PC-9 (cell line): ENCODE data around the gene TANC1. TPM values are rescaled to one million over a fixed set of nuclear protein-coding genes. Genes with fewer than 3 reads are reported as not detected.

Experiments used
- BruUV-seq: library from RNA; stranded (reverse); fragments of 400-500 nt; replicated peaks from 2 replicates; lab custom pipeline; 2021; lab: Mats Ljungman, UMichigan
- CTCF ChIA-PET: fragments of 300-600 bp; sonication (Branson Sonifier 250); formaldehyde crosslinking; loops from one replicate; lab custom pipeline; 2022; ENCODE audit warnings: antibody characterized with exemption; lab: Charles Lee
- POLR2A ChIA-PET: fragments of 300-600 bp; sonication (Branson Sonifier 250); formaldehyde crosslinking; loops from one replicate; lab custom pipeline; 2022; ENCODE audit warnings: antibody characterized with exemption; ENCODE audit not compliant: unreplicated experiment; lab: Charles Lee
- DNase-seq, 2 experiments: peaks; one replicate each; pipeline versions ENCODE4 v3.0.0 to v3.0.0-alpha.2; 2015 to 2022; ENCODE audit warnings: mixed read lengths in 1 of 2
- H2AFZ ChIP-seq: fragments of 200-600 bp; sonication (generic); 2 replicates; pipeline ENCODE4 v1.8.1; 2017; ENCODE audit warnings: antibody characterized with exemption
- H3F3A ChIP-seq: fragments of 200-600 bp; sonication (generic); 2 replicates; pipeline ENCODE4 v1.8.1; 2017; ENCODE audit warnings: antibody characterized with exemption, mild to moderate bottlenecking, low read depth; ENCODE audit not compliant: insufficient read depth
- H3K27ac ChIP-seq: fragments of 200-600 bp; sonication (generic); 2 replicates; pipeline ENCODE4 v1.6.1; 2016; ENCODE audit warnings: mixed run types
- H3K27me3 ChIP-seq: fragments of 200-600 bp; sonication (generic); 2 replicates; pipeline ENCODE4 v1.6.1; 2016; ENCODE audit warnings: low read depth, mixed run types; ENCODE audit not compliant: insufficient read depth
- H3K36me3 ChIP-seq: fragments of 200-600 bp; sonication (generic); 2 replicates; pipeline ENCODE4 v1.6.1; 2016; ENCODE audit warnings: low read depth, mixed run types
- H3K4me1 ChIP-seq: fragments of 200-600 bp; sonication (generic); replicated peaks from 2 replicates; pipeline ENCODE4 v1.6.1; 2016; ENCODE audit warnings: mixed run types; ENCODE audit not compliant: insufficient read depth
- H3K4me2 ChIP-seq: fragments of 200-600 bp; sonication (generic); 2 replicates; pipeline ENCODE4 v1.6.1; 2017; ENCODE audit warnings: mixed run types
- H3K4me3 ChIP-seq: fragments of 200-600 bp; sonication (generic); 2 replicates; pipeline ENCODE4 v1.6.1; 2016; ENCODE audit warnings: mixed run types
- H3K79me2 ChIP-seq: fragments of 200-600 bp; sonication (generic); 2 replicates; pipeline ENCODE4 v1.6.1; 2017; ENCODE audit warnings: low read depth, mixed run types
- H3K9me2 ChIP-seq: fragments of 200-600 bp; sonication (generic); 2 replicates; pipeline ENCODE4 v1.8.1; 2017; ENCODE audit warnings: mild to moderate bottlenecking; ENCODE audit not compliant: insufficient read depth
- H3K9me3 ChIP-seq: fragments of 200-600 bp; sonication (generic); 2 replicates; pipeline ENCODE4 v1.8.1; 2016; ENCODE audit warnings: low read depth; ENCODE audit not compliant: insufficient read depth
- H4K20me1 ChIP-seq: fragments of 200-600 bp; sonication (generic); 2 replicates; pipeline ENCODE4 v1.8.1; 2017; ENCODE audit not compliant: insufficient read depth
- EZH2 ChIP-seq: fragments of 200-600 bp; sonication (generic); IDR thresholded peaks from 2 replicates; pipeline ENCODE4 v1.8.0; 2017; ENCODE audit warnings: antibody characterized with exemption, low read depth
- intact Hi-C: fragments of 100-400 bp; cut with micrococcal nuclease; formaldehyde crosslinking; loops from one replicate; pipeline ENCODE4 v1.10.0; 2022; ENCODE audit not compliant: unreplicated experiment
- total RNA-seq: library from RNA; stranded (reverse); gene quantifications from 2 replicates; pipeline ENCODE4 v1.2.3, GENCODE V29; 2021
- TF ChIP-seq, protein P1 (sequence below): fragments of 200-600 bp; sonication (generic); conservative IDR thresholded peaks from 2 replicates; pipeline ENCODE4 v1.6.1; 2017; ENCODE audit warnings: mixed run types, antibody characterized with exemption, mild to moderate bottlenecking, moderate library complexity

The TANC1 gene
- total RNA-seq, 1 experiment from 2014 or later: 26.0 TPM

DNA sequence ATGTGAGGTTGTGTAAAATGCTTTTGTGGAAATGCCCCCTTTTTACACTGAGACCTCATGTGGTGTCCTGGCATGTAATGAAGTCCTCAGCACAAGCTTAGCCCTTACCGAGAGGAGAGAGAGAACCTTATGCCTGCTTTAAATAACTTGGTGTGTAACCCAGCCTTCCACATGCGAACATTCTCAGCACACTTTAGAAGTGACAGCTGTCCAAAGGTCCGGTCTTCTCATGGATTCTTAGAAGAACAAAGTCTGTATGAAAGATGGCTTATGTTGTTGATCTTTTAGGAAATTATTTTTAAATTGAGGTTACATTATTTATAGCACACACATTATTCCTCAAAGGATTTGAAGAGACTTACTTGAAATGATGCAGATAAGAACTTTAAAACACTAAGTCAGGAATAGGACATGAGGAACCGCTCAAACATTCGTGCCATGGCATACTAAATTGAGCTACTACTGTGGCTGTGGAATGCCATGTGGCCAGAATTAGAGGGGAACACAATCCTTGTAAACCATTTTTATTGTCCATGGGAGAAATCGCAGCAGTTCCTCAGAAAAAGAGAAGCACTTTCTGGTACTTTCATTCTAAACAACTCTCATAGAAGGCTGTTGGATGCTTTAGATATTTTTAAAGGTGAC is 238.4 kb downstream of the TANC1 start:
- no peaks in the 10 kb centered on the region for H3K27me3 ChIP-seq
- H3K4me3 ChIP-seq: no peak overlapping the region
- no peaks in the 10 kb centered on the region for H3K9me2 ChIP-seq
- no peak for TF ChIP-seq EZH2
- TF ChIP-seq, protein P1, sequence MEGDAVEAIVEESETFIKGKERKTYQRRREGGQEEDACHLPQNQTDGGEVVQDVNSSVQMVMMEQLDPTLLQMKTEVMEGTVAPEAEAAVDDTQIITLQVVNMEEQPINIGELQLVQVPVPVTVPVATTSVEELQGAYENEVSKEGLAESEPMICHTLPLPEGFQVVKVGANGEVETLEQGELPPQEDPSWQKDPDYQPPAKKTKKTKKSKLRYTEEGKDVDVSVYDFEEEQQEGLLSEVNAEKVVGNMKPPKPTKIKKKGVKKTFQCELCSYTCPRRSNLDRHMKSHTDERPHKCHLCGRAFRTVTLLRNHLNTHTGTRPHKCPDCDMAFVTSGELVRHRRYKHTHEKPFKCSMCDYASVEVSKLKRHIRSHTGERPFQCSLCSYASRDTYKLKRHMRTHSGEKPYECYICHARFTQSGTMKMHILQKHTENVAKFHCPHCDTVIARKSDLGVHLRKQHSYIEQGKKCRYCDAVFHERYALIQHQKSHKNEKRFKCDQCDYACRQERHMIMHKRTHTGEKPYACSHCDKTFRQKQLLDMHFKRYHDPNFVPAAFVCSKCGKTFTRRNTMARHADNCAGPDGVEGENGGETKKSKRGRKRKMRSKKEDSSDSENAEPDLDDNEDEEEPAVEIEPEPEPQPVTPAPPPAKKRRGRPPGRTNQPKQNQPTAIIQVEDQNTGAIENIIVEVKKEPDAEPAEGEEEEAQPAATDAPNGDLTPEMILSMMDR: no peak
- DNase-seq: no peak
- H4K20me1 ChIP-seq: no peaks in the 10 kb centered on the region
- CTCF ChIA-PET: no interaction called here
- POLR2A ChIA-PET: interaction anchor here (0.7 kb wide), 1 partner anchor 8 kb away, joined by 3 read pairs; no protein-coding TSS in a partner anchor
- H3K9me3 ChIP-seq: no peaks in the 10 kb centered on the region
- no peaks in the 10 kb centered on the region for H3K79me2 ChIP-seq
- no peak overlapping the region for H2AFZ ChIP-seq
- intact Hi-C loops: no loop called here
- BruUV-seq: no TSS peak
- no peak overlapping the region for H3K4me2 ChIP-seq
- no peak overlapping the region for H3K27ac ChIP-seq
- H3K4me1 ChIP-seq: no peaks in the 10 kb centered on the region
- H3F3A ChIP-seq: no peaks in the 10 kb centered on the region
- H3K36me3 ChIP-seq: no peaks in the 10 kb centered on the region

DNA sequence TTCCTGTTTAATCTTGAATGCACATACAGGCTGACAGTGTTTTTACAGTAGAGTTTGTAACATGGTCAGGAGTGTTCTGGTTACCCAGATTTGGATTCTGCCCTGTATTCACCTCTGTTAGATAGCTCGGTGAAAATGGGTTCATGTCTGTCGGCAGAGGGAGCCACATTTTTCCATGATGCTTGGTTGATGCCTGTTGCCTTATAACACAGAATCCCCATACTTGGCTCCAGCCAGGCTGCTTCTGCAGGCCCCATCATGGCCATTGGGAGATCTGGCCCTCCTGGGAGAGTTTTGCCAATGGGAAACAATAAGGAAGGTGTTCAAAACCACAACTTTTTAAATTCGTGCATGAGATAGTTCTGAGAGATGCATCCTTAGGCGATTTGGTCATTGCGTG is 240.0 kb downstream of the TANC1 start:
- H3K36me3 ChIP-seq: no peaks in the 10 kb centered on the region
- no peak overlapping the region for H3K27ac ChIP-seq
- no peaks in the 10 kb centered on the region for H3K9me2 ChIP-seq
- intact Hi-C loops: no loop called here
- H3K4me3 ChIP-seq: no peak overlapping the region
- no peaks in the 10 kb centered on the region for H3F3A ChIP-seq
- H3K4me1 ChIP-seq: no peaks in the 10 kb centered on the region
- no peak overlapping the region for H3K4me2 ChIP-seq
- no peak for DNase-seq
- CTCF ChIA-PET: no interaction called here
- TF ChIP-seq EZH2: no peak
- TF ChIP-seq, protein P1: no peak
- H4K20me1 ChIP-seq: no peaks in the 10 kb centered on the region
- H3K79me2 ChIP-seq: no peaks in the 10 kb centered on the region
- BruUV-seq: no TSS peak
- H3K9me3 ChIP-seq: no peaks in the 10 kb centered on the region
- no peak overlapping the region for H2AFZ ChIP-seq
- H3K27me3 ChIP-seq: no peaks in the 10 kb centered on the region
- POLR2A ChIA-PET: no interaction called here

DNA sequence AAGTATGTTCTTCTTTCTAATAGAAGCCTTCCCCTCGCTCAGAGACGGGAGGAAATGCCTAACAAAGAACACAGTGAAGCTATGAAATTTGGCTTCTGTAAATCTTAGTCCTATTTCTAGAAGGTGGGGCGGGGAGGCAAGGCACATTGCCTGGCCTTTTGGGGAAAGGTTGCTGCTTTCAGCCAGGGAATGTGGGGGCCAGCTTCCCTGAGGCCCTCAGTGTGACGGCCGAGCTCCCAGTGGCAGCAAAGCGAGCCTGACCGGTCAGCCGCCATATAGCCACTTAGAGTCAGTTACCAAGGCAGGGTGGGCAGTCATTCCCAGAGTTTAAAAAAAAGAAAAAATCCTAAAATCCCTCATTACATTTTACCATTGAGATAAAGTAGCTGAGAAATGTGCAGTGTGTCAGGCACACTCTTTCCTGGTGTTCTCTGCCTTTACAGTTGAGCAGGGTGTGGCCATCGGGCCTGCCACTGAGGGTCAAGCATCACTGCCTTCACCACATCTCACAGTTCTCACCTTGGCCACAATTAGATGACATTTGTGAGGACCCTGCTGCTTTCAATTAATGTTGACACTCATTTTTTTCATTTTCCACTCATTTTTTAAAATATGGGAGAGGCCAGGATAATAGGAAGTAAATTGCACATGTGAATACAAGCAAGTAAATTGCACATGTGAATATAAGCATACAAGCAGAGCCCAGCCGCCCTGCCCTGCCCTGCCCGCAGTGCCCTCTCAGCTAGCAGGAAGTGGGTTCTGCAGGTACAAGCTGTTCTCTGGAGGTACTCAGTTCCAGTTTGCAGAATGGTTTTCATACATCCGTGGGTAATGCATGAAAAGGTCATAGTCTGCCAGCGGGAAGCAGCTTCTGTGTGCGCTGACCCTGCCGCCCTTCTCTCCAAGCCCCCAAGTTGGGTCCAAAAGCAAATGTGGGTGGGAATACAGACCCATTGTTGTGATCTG is 241.2 kb downstream of the TANC1 start:
- H3K4me3 ChIP-seq: no peak overlapping the region
- no peak for DNase-seq
- H3K4me2 ChIP-seq: no peak overlapping the region
- intact Hi-C loops: no loop called here
- no peaks in the 10 kb centered on the region for H4K20me1 ChIP-seq
- no peaks in the 10 kb centered on the region for H3K9me3 ChIP-seq
- H3K79me2 ChIP-seq: no peaks in the 10 kb centered on the region
- H3K36me3 ChIP-seq: no peaks in the 10 kb centered on the region
- H3F3A ChIP-seq: no peaks in the 10 kb centered on the region
- H3K4me1 ChIP-seq: no peaks in the 10 kb centered on the region
- CTCF ChIA-PET: no interaction called here
- H3K9me2 ChIP-seq: no peaks in the 10 kb centered on the region
- POLR2A ChIA-PET: no interaction called here
- TF ChIP-seq, protein P1: no peak
- TF ChIP-seq EZH2: no peak
- no peaks in the 10 kb centered on the region for H3K27me3 ChIP-seq
- no peak overlapping the region for H3K27ac ChIP-seq
- BruUV-seq: no TSS peak
- no peak overlapping the region for H2AFZ ChIP-seq
